ENCODE data around the gene PCDHGA1.

PCDHGA1 gene

GRCh38 chr5:141523991-141524390 is 193.7 kb downstream of the PCDHGA1 start:
- TF ChIP-seq, protein P1, sequence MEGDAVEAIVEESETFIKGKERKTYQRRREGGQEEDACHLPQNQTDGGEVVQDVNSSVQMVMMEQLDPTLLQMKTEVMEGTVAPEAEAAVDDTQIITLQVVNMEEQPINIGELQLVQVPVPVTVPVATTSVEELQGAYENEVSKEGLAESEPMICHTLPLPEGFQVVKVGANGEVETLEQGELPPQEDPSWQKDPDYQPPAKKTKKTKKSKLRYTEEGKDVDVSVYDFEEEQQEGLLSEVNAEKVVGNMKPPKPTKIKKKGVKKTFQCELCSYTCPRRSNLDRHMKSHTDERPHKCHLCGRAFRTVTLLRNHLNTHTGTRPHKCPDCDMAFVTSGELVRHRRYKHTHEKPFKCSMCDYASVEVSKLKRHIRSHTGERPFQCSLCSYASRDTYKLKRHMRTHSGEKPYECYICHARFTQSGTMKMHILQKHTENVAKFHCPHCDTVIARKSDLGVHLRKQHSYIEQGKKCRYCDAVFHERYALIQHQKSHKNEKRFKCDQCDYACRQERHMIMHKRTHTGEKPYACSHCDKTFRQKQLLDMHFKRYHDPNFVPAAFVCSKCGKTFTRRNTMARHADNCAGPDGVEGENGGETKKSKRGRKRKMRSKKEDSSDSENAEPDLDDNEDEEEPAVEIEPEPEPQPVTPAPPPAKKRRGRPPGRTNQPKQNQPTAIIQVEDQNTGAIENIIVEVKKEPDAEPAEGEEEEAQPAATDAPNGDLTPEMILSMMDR (IDR thresholded peaks at IDR 0.05; ENCODE audit: insufficient read depth, low read depth, low read length, missing control alignments), result no peak
- DNase-seq (ENCODE audit: low read depth), result no peak
- no peak overlapping the region for H3K4me3 ChIP-seq (ENCODE audit: low read depth, low read length)

GRCh38 chr5:141524604-141525597 is 194.6 kb downstream of the PCDHGA1 start:
- H3K4me3 ChIP-seq (ENCODE audit: low read depth, low read length), result no peak overlapping the region
- TF ChIP-seq, protein P1 (IDR thresholded peaks at IDR 0.05; ENCODE audit: insufficient read depth, low read depth, low read length, missing control alignments), result peak; percentile 99
- DNase-seq (ENCODE audit: low read depth), result peak; percentile 88

DNA sequence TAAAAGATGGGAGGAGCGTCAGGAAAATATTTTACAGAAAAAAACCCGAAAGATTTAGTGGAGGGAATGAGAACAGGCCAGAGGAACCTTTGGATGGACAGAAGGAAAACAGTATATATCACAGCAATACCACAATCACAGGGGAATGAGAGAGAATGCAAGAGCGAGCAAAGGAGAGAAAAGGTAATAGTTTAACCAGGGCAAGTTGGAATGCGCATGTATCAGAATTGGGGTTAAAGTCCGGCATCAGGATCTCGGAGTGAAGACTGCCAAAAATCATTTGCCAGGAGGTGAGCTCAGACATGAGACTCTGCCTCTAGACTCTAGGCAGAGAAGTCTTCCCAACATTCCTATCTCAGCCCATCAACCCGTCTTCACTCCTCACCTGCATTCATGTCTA is 195.3 kb downstream of the PCDHGA1 start:
- DNase-seq (ENCODE audit: low read depth), result no peak
- no peak overlapping the region for H3K4me3 ChIP-seq (ENCODE audit: low read depth, low read length)
- TF ChIP-seq, protein P1 (IDR thresholded peaks at IDR 0.05; ENCODE audit: insufficient read depth, low read depth, low read length, missing control alignments), result no peak

DNA sequence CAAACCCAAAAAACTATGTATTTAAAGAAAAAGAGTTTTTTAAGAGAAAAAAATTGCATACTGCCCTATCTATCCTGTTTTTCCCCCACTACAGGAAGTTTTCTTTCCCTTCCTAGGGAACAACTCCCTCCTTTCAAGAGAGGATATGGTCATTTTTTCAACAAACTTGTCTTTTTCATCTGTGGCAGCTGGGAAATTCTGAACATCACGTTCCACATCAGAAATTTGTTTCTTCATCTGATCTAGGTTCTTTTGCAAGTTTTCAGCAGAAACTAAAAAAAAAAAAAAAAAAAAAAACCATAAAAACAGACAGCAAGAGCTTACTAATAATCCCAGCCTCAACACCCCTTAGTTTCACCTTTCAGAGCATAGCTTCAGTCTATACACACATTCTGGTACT is 197.1 kb downstream of the PCDHGA1 start:
- TF ChIP-seq, protein P1 (IDR thresholded peaks at IDR 0.05; ENCODE audit: insufficient read depth, low read depth, low read length, missing control alignments), result no peak
- no peak for DNase-seq (ENCODE audit: low read depth)
- no peak overlapping the region for H3K4me3 ChIP-seq (ENCODE audit: low read depth, low read length)

GRCh38 chr5:141528291-141528984 is 198.1 kb downstream of the PCDHGA1 start:
- TF ChIP-seq, protein P1 (IDR thresholded peaks at IDR 0.05; ENCODE audit: insufficient read depth, low read depth, low read length, missing control alignments), result no peak
- DNase-seq (ENCODE audit: low read depth), result no peak
- no peak overlapping the region for H3K4me3 ChIP-seq (ENCODE audit: low read depth, low read length)

- peak; percentile 71 for DNase-seq (ENCODE audit: low read depth)
- H3K4me3 ChIP-seq (ENCODE audit: low read depth, low read length), result no peak overlapping the region
- TF ChIP-seq, protein P1 (IDR thresholded peaks at IDR 0.05; ENCODE audit: insufficient read depth, low read depth, low read length, missing control alignments), result no peak
These were observed 198.7 kb downstream of the PCDHGA1 start for GRCh38 chr5:141529002-141529401.
